ENCODE data around the gene HEXA. TPM values are rescaled to one million over a fixed set of nuclear protein-coding genes. Genes with fewer than 3 reads are reported as not detected.

The HEXA gene
- total RNA-seq, 1 donor from 2014 or later, result 185 TPM

DNA sequence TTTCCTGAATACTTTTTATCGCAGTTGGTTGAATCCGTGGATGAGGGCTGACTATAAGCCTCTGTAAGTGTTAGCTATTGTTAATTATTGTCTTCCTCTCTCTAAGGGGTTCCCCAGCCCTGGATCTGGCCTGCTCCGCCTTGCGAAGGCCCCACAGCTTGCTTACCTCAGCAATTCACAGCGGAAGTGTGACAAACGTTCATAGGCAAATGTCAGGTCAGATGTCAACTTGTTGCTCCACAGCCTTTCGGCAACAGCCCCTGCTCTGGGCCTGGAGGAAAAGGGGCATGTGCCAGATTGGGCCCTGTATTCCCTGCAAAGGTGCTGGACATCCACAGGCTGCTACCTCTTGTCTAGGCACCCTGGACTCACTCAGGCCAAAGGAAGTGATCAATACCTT lies 30.5 kb downstream of the HEXA start:
- ATAC-seq (peak; percentile 21), DNase-seq (no peak)
- no peaks in the 10 kb centered on the region for H3K9me3 ChIP-seq
- intact Hi-C loops (cut with DNase I), result no loop called here
- no peak for TF ChIP-seq CTCF (IDR thresholded peaks at IDR 0.05)
- peaks cover 72% of the 10 kb centered on the region for H3K36me3 ChIP-seq
- no peak overlapping the region for H3K4me3 ChIP-seq
- H3K27me3 ChIP-seq, result no peaks in the 10 kb centered on the region
- no peak overlapping the region for H3K27ac ChIP-seq
- no peaks in the 10 kb centered on the region for H3K4me1 ChIP-seq

GRCh38 chr15:72344602-72345001 lies 31.2 kb downstream of the HEXA start:
- intact Hi-C loops (cut with DNase I), result no loop called here
- no peak for TF ChIP-seq CTCF (IDR thresholded peaks at IDR 0.05)

DNA sequence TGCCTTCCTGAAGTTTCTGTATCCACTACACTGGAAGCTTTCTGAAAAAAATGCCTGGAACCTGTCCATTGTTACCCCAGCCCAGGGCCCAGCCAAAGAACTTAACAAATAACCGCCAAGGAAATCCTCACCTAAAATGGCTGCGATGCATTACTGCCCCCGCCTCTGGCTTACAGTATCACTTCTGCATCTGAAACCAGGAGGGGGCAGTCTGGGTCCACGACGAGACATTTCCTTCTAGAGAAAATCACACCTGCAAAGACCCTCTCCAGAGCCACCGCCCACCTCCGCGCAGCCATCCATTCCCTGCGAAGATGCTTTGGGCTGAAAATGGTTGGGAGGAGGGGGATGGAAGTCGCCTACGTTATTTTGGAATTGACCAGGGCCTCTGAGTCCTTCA lies 33.4 kb downstream of the HEXA start:
- H3K9me3 ChIP-seq, result no peaks in the 10 kb centered on the region
- DNase-seq (no peak), ATAC-seq (peak; percentile 14)
- peak; percentile 42 for TF ChIP-seq CTCF (IDR thresholded peaks at IDR 0.05)
- H3K27me3 ChIP-seq, result no peaks in the 10 kb centered on the region
- intact Hi-C loops (cut with DNase I), result no loop called here
- no peaks in the 10 kb centered on the region for H3K4me1 ChIP-seq
- peaks cover 48% of the 10 kb centered on the region for H3K36me3 ChIP-seq
- H3K27ac ChIP-seq, result no peak overlapping the region
- H3K4me3 ChIP-seq, result no peak overlapping the region

More at GRCh38 chr15:72344602-72345001, 31.2 kb downstream of the HEXA start:
- H3K27me3 ChIP-seq, result no peaks in the 10 kb centered on the region
- H3K4me1 ChIP-seq, result no peaks in the 10 kb centered on the region
- DNase-seq (no peak), ATAC-seq (no peak)
- no peak overlapping the region for H3K27ac ChIP-seq
- no peaks in the 10 kb centered on the region for H3K9me3 ChIP-seq
- peaks cover 65% of the 10 kb centered on the region for H3K36me3 ChIP-seq
- no peak overlapping the region for H3K4me3 ChIP-seq

GRCh38 chr15:72341361-72341760 lies 34.5 kb downstream of the HEXA start:
- H3K4me1 ChIP-seq, result no peaks in the 10 kb centered on the region
- no peak for ATAC-seq
- H3K9me3 ChIP-seq, result no peaks in the 10 kb centered on the region
- no peak for DNase-seq
- TF ChIP-seq CTCF (IDR thresholded peaks at IDR 0.05), result no peak
- H3K4me3 ChIP-seq, result no peak overlapping the region
- intact Hi-C loops (cut with DNase I), result no loop called here
- no peak overlapping the region for H3K27ac ChIP-seq
- H3K27me3 ChIP-seq, result no peaks in the 10 kb centered on the region
- H3K36me3 ChIP-seq, result peaks cover 40% of the 10 kb centered on the region

GRCh38 chr15:72340366-72340765 lies 35.4 kb downstream of the HEXA start:
- Histone ChIP-seq H3K9me3 (no peaks in the 10 kb centered on the region), H3K27me3 (no peaks in the 10 kb centered on the region), H3K36me3 (peaks cover 30% of the 10 kb centered on the region), H3K4me1 (no peaks in the 10 kb centered on the region), H3K27ac (no peak overlapping the region), H3K4me3 (no peak overlapping the region)
- TF ChIP-seq CTCF (IDR thresholded peaks at IDR 0.05), result no peak
- intact Hi-C loops (cut with DNase I), result no loop called here
- DNase-seq (no peak), ATAC-seq (no peak)

GRCh38 chr15:72339777-72340177 lies 36.0 kb downstream of the HEXA start:
- peaks cover 24% of the 10 kb centered on the region for H3K36me3 ChIP-seq
- ATAC-seq (peak; percentile 78), DNase-seq (no peak)
- no peaks in the 10 kb centered on the region for H3K27me3 ChIP-seq
- no peak for TF ChIP-seq CTCF (IDR thresholded peaks at IDR 0.05)
- H3K4me3 ChIP-seq, result no peak overlapping the region
- intact Hi-C loops (cut with DNase I), result no loop called here
- no peaks in the 10 kb centered on the region for H3K4me1 ChIP-seq
- H3K27ac ChIP-seq, result no peak overlapping the region
- H3K9me3 ChIP-seq, result no peaks in the 10 kb centered on the region
